GM21526 (cell line): ENCODE data around the gene KCNQ2.

ENCODE experiments used
- ATAC-seq: cut with Tn5 transposase; IDR thresholded peaks from one replicate; pipeline ENCODE4 v1.9.1; 2021; ENCODE audit warnings: moderate library complexity; ENCODE audit not compliant: unreplicated experiment, low FRiP score

The KCNQ2 gene

GRCh38 chr20:63458170-63459069 is 14.0 kb downstream of the KCNQ2 start:
- ATAC-seq = no peak

DNA sequence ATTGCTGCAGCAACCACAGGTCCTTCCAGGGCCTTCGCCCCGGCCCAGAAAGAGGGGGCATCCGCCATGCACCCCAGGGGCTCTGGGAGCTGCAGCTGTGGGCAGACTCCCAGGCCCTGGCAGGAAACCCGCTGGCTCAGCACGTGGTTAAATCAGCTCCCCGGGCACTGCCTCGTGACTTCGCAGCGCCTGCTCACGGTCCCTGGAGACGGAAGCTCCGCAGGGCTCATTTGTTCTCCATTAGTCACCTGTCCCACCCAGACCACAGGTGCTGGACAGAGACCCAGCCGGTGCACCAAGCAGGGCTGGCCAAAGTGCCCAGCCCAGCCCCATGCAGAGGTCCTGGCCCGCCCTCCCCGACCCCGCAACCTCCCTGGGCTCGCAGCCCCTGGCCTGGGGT is 14.7 kb downstream of the KCNQ2 start:
- ATAC-seq = no peak

DNA sequence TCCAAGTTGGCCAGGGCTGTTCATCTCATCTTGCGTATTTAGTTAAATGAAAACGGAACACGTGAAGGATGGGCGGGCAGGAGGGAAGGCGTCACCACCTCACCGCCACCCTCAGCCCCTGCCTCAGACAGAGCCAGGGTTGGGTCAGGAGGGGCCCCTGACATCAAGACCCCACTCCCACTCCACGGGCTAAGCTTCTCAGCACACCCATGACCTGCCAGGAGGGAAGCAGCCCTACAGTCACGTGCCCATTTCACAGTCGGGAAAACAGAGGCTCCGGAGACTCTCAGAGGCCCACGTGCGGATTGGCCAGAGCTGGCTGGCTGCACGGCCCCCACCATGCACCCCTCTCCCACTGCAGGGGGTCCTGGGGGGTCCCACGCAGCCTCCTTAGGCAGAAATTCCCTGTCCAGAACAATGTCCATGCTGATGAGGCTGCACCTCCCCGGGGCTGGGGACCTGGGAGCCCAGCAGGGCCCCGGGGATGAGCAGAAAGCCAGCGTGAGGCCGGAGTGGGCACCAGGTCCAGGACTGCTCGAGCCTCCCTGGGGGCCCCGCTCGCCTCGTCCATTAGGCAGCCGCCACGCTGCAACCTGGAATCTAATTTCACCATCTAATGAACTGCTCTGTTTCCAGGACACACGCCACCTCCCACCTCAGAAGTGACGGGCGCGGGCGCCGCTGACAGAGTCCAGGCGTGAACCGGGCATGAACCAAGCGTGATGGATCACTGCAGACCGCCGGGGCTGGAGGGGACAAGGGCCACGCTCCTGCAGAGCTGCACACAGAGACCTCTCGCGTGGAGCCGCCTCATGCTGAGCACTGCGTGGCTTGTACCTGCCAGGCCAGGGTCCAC is 15.8 kb downstream of the KCNQ2 start:
- no peak for ATAC-seq

GRCh38 chr20:63455568-63455859 is 16.9 kb downstream of the KCNQ2 start:
- no peak for ATAC-seq

DNA sequence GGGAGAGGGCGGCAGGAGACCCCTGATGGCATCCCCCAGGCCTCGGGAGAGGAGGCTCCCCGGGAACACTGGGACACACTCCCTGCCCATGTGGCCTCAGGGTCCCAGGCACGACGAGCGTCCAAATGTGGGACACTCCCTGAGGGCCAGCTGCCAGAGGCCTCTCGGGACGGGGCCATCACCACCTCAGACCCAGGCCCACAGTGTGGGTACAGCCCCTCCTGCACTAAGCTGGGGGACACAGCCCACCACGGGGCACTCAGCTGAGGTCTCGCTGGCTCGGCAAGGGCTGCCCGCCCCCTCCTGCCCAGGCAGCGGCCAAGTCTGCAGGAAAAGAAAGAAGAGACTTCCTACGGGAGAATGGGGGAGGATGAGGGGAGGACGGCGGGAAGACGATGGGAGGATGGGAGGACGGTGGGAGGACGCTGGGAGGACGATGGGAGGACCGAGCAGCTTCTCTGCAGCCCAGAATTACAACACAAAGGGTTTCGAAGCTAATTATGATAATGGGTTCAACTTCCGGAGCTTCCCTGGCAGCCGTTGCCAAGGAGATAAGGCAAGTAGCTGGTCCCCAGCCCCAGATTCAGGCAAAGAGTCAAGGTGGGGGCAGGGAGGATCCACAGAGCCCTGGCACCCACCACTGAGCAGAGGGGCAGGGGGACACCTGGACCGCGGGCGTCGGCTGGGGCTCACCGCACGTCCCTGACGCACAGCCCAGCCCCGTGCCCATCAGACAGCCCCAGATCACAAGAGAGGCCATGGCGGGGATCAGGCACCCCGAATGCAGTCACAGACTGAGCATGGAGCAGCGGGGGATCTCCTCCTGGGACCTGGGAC is 17.5 kb downstream of the KCNQ2 start:
- ATAC-seq = no peak

DNA sequence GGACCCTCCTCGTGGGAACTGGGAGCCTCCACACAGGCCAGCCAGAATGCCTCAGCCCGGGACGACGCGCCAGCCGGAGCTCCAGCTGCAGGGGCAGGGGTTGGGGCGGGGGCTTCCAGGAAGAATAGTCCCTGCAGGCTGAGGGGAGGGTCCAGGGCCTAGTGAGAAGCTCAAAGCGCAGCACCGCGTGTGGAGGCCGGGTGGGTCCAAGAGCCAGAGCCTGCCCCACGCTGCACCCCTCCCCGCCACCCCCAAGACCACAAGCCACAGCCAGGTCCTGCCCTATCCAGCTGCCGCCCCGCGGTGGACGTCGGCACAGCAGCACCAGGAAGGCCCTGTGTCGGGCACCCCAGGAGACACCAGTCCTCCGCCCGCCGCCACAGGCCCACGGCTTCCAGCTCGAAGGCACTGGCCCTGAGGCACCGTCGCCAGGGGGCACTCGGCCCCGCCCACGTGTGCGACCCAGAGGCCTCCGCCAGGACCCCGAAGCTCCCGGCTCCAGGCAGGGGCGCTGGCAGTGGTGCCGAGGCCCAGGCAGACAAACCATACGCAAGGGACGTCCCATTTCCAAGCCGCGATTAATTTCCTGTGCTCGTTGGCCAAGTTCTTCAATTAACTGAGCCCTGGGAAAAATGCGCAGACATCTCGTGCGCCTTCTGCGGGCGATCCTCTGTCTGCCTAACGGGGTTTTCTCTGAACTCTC is 19.5 kb downstream of the KCNQ2 start:
- no peak for ATAC-seq

DNA sequence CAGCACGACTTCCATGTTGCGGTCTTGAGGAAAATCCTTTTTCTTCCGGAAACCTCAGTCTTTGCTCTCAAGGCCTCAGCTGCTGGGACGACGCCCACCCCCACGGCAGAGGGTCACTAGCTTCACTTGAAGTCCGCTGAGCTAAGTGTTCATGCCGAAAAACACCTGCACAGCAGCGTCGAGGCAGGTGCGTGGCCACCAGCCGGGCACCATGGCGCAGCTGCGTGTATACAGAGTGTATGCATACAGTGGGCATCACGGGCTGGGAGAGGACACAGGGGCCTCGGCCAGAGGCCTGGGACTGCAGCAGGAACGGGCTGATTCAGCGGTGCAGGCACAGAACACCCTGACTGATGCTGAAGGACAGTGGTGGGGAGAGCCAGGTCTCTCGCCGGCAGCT is 20.1 kb downstream of the KCNQ2 start:
- ATAC-seq = no peak

DNA sequence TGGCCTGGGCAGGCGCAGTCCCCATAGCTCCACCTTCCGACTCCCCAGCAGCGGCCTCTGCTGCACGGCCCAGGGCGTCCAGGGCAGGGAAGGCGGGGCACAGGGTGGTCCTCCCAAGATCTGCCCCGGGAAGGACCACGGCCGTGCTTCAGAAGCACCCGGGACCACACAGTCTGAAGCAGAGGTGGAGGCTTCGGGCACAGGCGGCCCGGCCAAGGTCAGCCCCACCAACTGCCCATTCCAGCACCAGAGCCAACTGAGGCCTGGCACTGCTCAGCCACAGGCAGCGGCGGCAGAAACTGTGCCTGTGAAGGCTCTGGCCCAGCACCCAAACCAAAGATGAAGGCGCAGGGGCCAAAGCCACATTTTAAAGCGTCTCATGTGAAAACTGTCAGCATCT is 20.6 kb downstream of the KCNQ2 start:
- no peak for ATAC-seq

- no peak for ATAC-seq
Observed at GRCh38 chr20:63449796-63450730, 22.4 kb downstream of the KCNQ2 start.

GRCh38 chr20:63449025-63449424 is 23.4 kb downstream of the KCNQ2 start:
- ATAC-seq = no peak

GRCh38 chr20:63448031-63448430 is 24.4 kb downstream of the KCNQ2 start:
- no peak for ATAC-seq

DNA sequence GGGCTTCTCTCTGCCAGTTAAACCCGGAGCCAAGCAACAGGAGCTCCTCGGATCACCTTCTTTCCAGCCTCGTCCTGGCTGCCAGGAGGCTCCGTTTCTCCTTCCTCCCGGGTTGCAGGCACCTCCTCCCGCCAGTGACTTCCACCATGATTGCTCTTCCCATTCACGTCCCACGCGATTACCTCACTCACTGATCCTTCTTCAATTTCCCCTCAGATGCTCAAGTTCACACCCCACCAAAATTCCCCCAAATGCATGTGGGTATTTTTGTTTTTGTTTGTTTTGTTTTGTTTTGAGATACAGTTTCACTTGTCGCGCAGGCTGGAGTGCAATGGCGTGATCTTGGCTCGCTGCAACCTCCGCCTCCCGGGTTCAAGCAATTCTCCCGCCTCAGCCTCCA is 25.1 kb downstream of the KCNQ2 start:
- no peak for ATAC-seq

DNA sequence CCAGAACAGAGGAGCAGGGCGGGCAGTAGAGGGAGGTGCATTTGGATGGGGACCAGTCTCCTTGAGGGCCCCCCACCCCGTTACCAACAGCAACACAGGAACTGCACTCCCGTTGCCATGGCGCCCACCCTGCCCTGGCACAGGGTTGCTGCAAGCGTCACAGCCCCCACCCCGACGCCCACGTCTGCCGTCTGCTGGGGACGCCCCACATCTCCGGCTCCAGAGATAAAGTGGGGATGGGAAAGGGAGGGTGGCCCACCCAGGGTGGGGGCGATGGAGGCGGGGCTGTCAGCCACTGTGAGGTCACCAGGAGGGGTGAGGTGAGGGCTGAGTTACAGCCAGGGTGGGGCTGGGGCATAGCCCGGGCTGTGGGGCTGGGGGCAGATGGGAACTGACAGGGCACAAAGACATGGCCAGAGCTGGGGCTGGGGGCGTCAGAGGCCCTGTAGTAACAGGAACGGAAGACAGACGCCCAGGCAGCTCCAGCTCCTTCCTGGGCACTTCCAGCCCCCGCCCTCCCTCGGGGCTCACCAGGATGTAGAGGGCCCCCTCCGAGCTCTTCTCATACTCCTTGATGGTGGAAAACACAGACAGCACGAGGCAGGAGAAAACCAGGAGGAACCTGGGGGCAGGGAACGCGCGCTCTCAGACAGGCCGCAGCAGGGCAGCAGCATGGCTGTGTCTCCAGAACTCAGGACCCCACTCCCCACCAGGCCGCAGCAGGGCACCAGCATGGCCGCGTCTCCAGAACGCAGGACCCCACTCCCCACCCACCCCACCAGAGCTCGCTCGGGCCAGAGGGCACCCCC is 26.0 kb downstream of the KCNQ2 start:
- no peak for ATAC-seq

GRCh38 chr20:63445075-63445734 is 27.2 kb downstream of the KCNQ2 start:
- no peak for ATAC-seq

GRCh38 chr20:63444548-63444947 is 27.9 kb downstream of the KCNQ2 start:
- ATAC-seq = no peak

DNA sequence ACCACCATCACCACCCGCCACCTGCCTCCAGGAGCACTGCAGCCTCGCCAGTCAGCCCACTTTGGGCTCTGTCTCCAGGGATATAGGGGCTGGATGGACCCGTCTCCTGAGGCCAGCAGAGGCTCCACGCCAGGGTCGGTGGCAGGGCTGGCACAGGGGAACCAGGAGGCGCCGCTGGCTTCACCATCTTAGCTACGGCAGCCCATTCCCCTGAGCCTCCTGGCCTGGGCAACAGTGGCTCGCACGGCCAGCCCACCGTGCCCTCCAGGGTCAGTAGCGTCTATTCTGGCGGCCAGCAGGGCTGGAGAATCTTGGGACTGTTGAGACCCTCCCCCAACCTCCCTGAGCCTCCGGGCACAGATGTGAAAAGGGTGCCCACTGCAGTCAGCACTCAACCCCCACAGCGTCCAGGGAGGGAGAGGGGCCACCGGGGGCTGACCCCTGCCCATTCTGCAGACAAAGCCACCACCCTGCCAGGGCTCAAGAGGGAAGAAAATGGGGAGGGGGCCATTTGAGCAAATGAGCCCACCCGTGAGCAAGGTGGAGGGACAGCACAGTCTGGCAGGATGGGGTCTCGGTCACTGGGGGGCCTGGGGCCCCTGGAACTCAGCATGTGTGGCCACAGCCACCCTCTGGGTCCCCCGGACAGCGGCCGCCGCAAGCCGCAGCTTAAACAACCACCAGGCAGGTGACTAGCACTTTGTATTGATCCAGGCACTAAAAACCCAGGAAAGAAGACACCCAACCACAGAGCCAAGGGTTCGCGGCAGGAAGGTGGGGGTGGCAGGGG is 28.7 kb downstream of the KCNQ2 start:
- ATAC-seq = no peak

DNA sequence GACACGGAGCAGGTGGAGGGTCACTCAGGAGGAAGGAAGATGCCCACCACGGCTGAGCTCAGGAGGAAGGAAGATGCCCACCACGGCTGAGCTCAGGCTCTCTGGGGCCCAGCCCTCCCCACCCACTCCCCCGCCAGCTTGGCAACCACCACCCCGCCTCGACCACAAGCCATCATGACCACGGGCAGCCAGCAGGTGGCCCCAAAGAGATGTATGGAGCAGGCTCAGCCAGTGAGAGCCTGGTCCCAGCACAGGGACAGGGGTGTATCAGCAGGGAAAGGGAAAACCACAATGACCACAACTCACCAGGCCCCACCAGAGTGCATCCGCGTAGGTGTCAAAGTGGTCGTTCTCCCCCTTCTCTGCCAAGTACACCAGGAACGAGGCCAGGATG is 30.4 kb downstream of the KCNQ2 start:
- ATAC-seq = no peak
